Heart left ventricle (tissue), 16 donors: ENCODE data around the gene ZMIZ2. TPM values are rescaled to one million over a fixed set of nuclear protein-coding genes. Genes with fewer than 3 reads are reported as not detected.

Experiments used
- ATAC-seq, 4 donors: fragments of 200-7000 bp; cut with Tn5 transposase; one replicate each; pipeline ENCODE4 v1.9.1; 2020 to 2022; ENCODE audit warnings: moderate library complexity in 4 of 4, mild to moderate bottlenecking in 3 of 4, moderate number of reproducible peaks in 1 of 4
- DNase-seq, 5 donors: peaks; one replicate each; pipeline ENCODE4 v3.0.0-alpha.2; 2020
- H3K27ac ChIP-seq, 12 donors: fragments of 200-600 bp; sonication (generic) in 4 of 12; one replicate each; pipeline versions ENCODE4 v1.5.0 to v1.8.0; 2016 to 2022; ENCODE audit warnings: mild to moderate bottlenecking in 2 of 12
- H3K27me3 ChIP-seq, 9 donors: fragments of 200-600 bp; sonication (generic) in 2 of 9; one replicate each; pipeline versions ENCODE4 v1.5.1 to v1.8.0; 2016 to 2022; ENCODE audit warnings: mild to moderate bottlenecking in 3 of 9
- H3K36me3 ChIP-seq, 9 donors: fragments of 200-600 bp; sonication (generic) in 2 of 9; one replicate each; pipeline versions ENCODE4 v1.5.0 to v1.8.0; 2018 to 2022; ENCODE audit warnings: mild to moderate bottlenecking in 2 of 9
- H3K4me1 ChIP-seq, 12 donors: fragments of 200-600 bp; sonication (generic) in 4 of 12; one replicate each; pipeline versions ENCODE4 v1.5.0 to v1.8.0; 2016 to 2022; ENCODE audit warnings: mild to moderate bottlenecking in 3 of 12
- H3K4me3 ChIP-seq, 12 donors: fragments of 200-600 bp; sonication (generic) in 4 of 12; one replicate each; pipeline versions ENCODE4 v1.5.0 to v1.8.0; 2017 to 2022; ENCODE audit warnings: mild to moderate bottlenecking in 9 of 12, moderate library complexity in 4 of 12
- H3K9me3 ChIP-seq, 12 donors: fragments of 200-600 bp; sonication (generic) in 4 of 12; one replicate each; pipeline versions ENCODE4 v1.5.0 to v1.8.0; 2016 to 2022; ENCODE audit warnings: mild to moderate bottlenecking in 1 of 12
- CTCF ChIP-seq, 12 donors: fragments of 200-600 bp; sonication (generic) in 4 of 12; IDR thresholded peaks; one replicate each; pipeline versions ENCODE4 v1.5.0 to v1.8.0; 2018 to 2022; ENCODE audit warnings: antibody characterized with exemption in 12 of 12, mild to moderate bottlenecking in 5 of 12
- POLR2A ChIP-seq, 2 donors: fragments of 450-650 bp; IDR thresholded peaks; one replicate each; pipeline ENCODE4 v1.6.1; 2017; ENCODE audit warnings: antibody characterized with exemption in 2 of 2, mild to moderate bottlenecking in 2 of 2, moderate library complexity in 2 of 2
- WGBS, 4 donors: extraction: QIAGEN DNeasy Blood & Tissue Kit in 2 of 4; methylation state at CpG; one replicate each; pipeline versions ENCODE4 v1.1.5 to v1.1.7; 2013 to 2018; 5-methylcytosine and 5-hydroxymethylcytosine counted together
- intact Hi-C, 10 donors: fragments of 100-400 bp; cut with DNase I; formaldehyde crosslinking; loops; one replicate each; pipeline versions ENCODE4 v1.11.1 to v1.14.2; 2022
- polyA plus RNA-seq, 2 donors: library from polyadenylated mRNA; stranded (reverse); fragments of 200-250 nt; gene quantifications; one replicate each; pipeline ENCODE4 v1.2.3, GENCODE V29; 2013
- total RNA-seq, 9 donors: library from RNA; depleted of rRNA in 2 of 9; stranded (reverse); fragments of >200 nt in 2 of 9; fragmentation: NEBNext Ultra II Directional in 3 of 9; extraction: Animal tissue kit (Norgen Biotek cat#: 25700) in 3 of 9; gene quantifications; one replicate each; pipeline versions ENCODE4 v1.1.0 to v1.2.4, GENCODE V29; 2016 to 2023
- donor health status: ischemic (EF 13 %, LVEDD 7.1; RV severe dilation, severe dysfunction).
- donor health status: healthy with polysubstance abuse.
- donor health status: DM: no; HTN: yes; CAD: no.
- donor health status: DM: no; HTN: no; CAD: no.
- donor health status: ischemic (EF 25% LVEDD 6.9; RV normal size, moderate dysfunction).
- donor health status: ischemic (EF 25% LVEDD 5.7; RV mildly dilated, moderate dysfunction).
- donor health status: healthy.
- donor health status: DM: yes; HTN: yes; CAD: no.
- donor health status: ischemic (EF 35%, LVEDD 5.7; RV mildly dilated, moderate dysfunction).
- donor health status: nonischemic (EF 11% LVEDD 7.7; RV severe dilation, severe dysfunction).
- donor health status: DM: yes; HTN: yes; CAD: no.
- donor health status: PGD.
- donor health status: ischemic (EF 29% LVEDD 5.4; RV normal size, mild dysfunction).
- donor health status: nonischemic (EF 23%, LVEDD 6.1; RV moderate dilation, normal function).

ZMIZ2 gene
- total and polyA plus RNA-seq, 11 donors = 18.5 to 71.5 (median 45.7) TPM

- Histone ChIP-seq H3K27me3 (no peaks in the 10 kb centered on the region), H3K27ac (peak within 1 kb of the TSS; percentile 95 to 100 (median 98)), H3K4me3 (peak within 1 kb of the TSS; percentile 60 to 97 (median 80)), H3K9me3 (no peaks in the 10 kb centered on the region), H3K36me3 (peaks cover 3 to 36% (median 31%) of the 10 kb centered on the region in 9 donors), H3K4me1 (peaks cover 7 to 35% (median 23%) of the 10 kb centered on the region in 12 donors)
- 0 to 1% (median 1%) methylated on average over 17 to 99 of the region's 99 CpGs for WGBS, 4 donors
- peak; percentile 99 to 100 (median 99) for DNase-seq
- intact Hi-C loops = loop anchor here in 9 of 10 donors (1.0 to 5.0 kb wide), 9 partner anchors 46 to 190 kb away; partner anchors contain the start of genes ZMIZ2 (in 7 of the 9), H2AZ2 (in 3 of the 9) and OGDH (in 3 of the 9)
- peak; percentile 92 to 96 (median 94) for ATAC-seq
- no peak for TF ChIP-seq CTCF (IDR thresholded peaks at IDR 0.05)
- TF ChIP-seq POLR2A (IDR thresholded peaks at IDR 0.05) = peak; percentile 37 to 86
These were observed 48.1 kb downstream of the ZMIZ2 start, which contains the start of gene PPIA for GRCh38 chr7:44796504-44797328. TSS of gene PPIA (plus strand) at chr7:44796681. CDS start at chr7:44796725, 44 bp downstream.

- intact Hi-C loops = loop anchor here in 9 of 10 donors (1.0 to 5.0 kb wide), 9 partner anchors 45 to 191 kb away; partner anchors contain the start of genes ZMIZ2 (in 7 of the 9), H2AZ2 (in 3 of the 9) and OGDH (in 3 of the 9)
- TF ChIP-seq POLR2A (IDR thresholded peaks at IDR 0.05) = peak in 1 of 2 donors; percentile 24
- peak in 11 of 12 donors; percentile 21 to 66 (median 53) for TF ChIP-seq CTCF (IDR thresholded peaks at IDR 0.05)
These were observed 48.9 kb downstream of the ZMIZ2 start for GRCh38 chr7:44797329-44798258.

DNA sequence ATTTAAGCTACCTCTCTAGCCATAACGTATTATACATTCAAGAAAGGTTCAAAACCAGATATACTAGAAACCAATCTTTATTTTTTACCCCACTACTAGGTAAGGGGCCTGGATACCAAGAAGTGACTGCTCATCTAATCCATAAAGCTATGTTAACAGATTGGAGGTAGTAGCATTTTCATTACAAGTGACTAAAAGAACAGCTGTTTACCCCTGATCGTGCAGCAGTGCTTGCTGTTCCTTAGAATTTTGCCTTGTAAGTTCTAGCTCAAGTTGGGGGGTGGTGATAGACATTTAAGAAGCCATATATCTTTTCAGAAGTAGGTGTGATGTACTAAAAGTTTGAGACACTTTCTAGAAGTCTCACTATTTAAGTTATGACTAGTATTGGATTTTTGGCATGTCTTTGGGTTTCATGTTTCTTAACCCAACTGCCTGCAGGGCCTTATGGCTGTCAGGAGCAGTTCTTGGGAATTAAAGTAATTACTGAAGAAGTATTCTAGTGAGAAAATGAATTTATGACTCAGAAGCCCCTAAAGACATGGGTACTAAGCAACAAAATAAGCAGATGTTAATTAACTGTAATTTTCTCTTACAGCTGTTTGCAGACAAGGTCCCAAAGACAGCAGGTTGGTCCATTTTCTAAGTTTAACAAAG, 50.1 kb downstream of the ZMIZ2 start:
- TF ChIP-seq CTCF (IDR thresholded peaks at IDR 0.05) (no peak), POLR2A (IDR thresholded peaks at IDR 0.05) (no peak)
- ATAC-seq = no peak
- no peaks in the 10 kb centered on the region for H3K9me3 ChIP-seq
- intact Hi-C loops = loop anchor here in 5 of 10 donors (5.0 kb wide), 3 partner anchors 44 to 51 kb away; partner anchors contain the start of genes ZMIZ2 (in 3 of the 5) and H2AZ2 (in 2 of the 5)
- no peak for DNase-seq
- H3K4me3 ChIP-seq = peak overlapping the region in 9 of 12 donors; percentile 60 to 97 (median 82)
- 22 to 31% (median 27%) methylated on average over 2 of the region's 2 CpGs for WGBS, 4 donors
- peak overlapping the region in 6 of 12 donors; percentile 4 to 99 (median 98) for H3K27ac ChIP-seq
- no peaks in the 10 kb centered on the region for H3K27me3 ChIP-seq
- H3K36me3 ChIP-seq = peaks cover 3 to 57% (median 52%) of the 10 kb centered on the region in 9 donors
- H3K4me1 ChIP-seq = peaks cover 7 to 35% (median 23%) of the 10 kb centered on the region in 12 donors

More at GRCh38 chr7:44797329-44798258, 48.9 kb downstream of the ZMIZ2 start:
- peak overlapping the region; percentile 60 to 97 (median 80) for H3K4me3 ChIP-seq
- DNase-seq (peak; percentile 91 to 94 (median 92)), ATAC-seq (peak; percentile 79 to 89 (median 82))
- H3K4me1 ChIP-seq = peaks cover 7 to 35% (median 23%) of the 10 kb centered on the region in 12 donors
- peaks cover 3 to 45% (median 40%) of the 10 kb centered on the region in 9 donors for H3K36me3 ChIP-seq
- no peaks in the 10 kb centered on the region for H3K9me3 ChIP-seq
- H3K27me3 ChIP-seq = no peaks in the 10 kb centered on the region
- peak overlapping the region; percentile 95 to 100 (median 98) for H3K27ac ChIP-seq
- 4 to 6% (median 4%) methylated on average over 20 to 26 of the region's 26 CpGs for WGBS, 4 donors
